GM12878 (cell line): Measurements from ENCODE around the gene REST.

Experiments
- KAT2A ChIP-seq: conservative IDR thresholded peaks from 2 replicates; pipeline ENCODE4 v1.6.1; 2011; ENCODE audit warnings: low read depth, low read length; ENCODE audit not compliant: control insufficient read depth
- TCF7 ChIP-seq: IDR thresholded peaks from 2 replicates; pipeline ENCODE4 v1.6.1; 2014; ENCODE audit warnings: antibody characterized with exemption, borderline replicate concordance
- TF ChIP-seq, protein P1 (sequence below): IDR thresholded peaks from 2 replicates; pipeline ENCODE4 v1.6.1; 2012; ENCODE audit warnings: low read depth, low read length, improper control_type of control experiment

DNA sequence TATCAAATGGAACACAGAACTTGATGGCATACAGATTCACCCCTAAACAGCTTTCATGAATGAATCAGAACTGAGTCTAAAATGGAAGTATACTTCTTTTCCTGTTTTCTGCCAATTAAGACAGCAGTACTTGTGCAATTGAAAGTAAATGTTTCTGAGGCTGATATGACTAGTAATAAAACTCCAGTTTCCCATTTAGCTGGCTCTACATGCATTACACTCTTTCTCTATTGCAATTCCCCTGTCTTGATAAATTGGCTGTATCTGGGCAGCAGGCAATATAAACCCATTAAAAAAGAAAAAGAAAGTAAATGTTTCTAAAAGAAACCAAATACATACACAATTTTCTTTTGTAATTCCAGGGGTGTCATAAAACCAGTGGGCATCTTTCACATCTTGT is 65.1 kb downstream of the REST start:
- TF ChIP-seq KAT2A = no peak
- TF ChIP-seq, protein P1, sequence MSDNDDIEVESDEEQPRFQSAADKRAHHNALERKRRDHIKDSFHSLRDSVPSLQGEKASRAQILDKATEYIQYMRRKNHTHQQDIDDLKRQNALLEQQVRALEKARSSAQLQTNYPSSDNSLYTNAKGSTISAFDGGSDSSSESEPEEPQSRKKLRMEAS = no peak
- no peak for TF ChIP-seq TCF7
